Activated CD4-positive, alpha-beta T cell treated with anti-CD3 and anti-CD28 coated beads, Interleukin-2, amount 50 U/mL, for 1 hour (primary cell): ENCODE results near the gene FAXDC2.
"Not testable (repeated sequence)": the region's sequence is repeated elsewhere in the genome, so short reads cannot be mapped to it uniquely, and the experiment has no call there.

Source experiments
- DNase-seq: peaks from one replicate; pipeline ENCODE4 v3.0.0-alpha.2; 2020

FAXDC2 gene

DNA sequence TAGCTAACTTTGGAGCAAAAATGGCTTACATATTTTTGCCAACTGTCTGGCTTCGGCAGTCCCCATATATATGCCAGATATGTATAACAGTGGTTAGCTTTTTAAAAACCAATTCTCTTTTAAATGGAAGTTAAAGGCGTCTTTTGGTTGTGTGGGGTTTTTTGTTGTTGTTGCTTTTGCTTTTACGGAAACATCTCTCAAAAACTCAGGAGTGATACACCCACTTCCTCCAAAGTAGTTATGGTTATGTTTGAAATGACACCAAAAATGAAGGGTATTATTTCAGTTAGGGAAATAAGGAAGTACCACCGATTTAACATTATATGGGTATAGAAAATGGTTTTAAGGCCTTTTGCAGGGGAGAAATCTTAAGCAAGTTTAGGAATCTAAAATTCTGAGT, 10.4 kb upstream of the FAXDC2 start:
- DNase-seq, result no peak

DNA sequence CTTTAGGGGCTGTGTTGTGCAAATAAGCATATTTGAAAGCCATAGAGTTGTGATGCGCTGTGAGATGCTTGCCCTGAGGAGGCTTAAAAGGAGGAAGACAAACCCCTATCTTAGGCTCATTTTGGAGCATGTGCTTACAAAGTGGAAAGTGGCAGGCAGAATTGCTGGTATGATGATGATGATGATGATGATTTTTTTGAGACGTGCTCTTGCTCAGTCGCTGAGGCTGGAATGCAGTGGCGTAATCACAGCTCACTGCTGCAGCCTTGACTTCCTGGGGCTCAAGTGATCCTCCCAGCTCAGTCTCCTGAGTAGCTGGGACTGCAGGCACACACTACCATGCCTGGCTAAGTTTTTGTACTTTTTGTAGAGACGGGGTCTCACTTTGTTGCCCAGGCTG, 9.7 kb upstream of the FAXDC2 start:
- DNase-seq, result peak; percentile 1

DNA sequence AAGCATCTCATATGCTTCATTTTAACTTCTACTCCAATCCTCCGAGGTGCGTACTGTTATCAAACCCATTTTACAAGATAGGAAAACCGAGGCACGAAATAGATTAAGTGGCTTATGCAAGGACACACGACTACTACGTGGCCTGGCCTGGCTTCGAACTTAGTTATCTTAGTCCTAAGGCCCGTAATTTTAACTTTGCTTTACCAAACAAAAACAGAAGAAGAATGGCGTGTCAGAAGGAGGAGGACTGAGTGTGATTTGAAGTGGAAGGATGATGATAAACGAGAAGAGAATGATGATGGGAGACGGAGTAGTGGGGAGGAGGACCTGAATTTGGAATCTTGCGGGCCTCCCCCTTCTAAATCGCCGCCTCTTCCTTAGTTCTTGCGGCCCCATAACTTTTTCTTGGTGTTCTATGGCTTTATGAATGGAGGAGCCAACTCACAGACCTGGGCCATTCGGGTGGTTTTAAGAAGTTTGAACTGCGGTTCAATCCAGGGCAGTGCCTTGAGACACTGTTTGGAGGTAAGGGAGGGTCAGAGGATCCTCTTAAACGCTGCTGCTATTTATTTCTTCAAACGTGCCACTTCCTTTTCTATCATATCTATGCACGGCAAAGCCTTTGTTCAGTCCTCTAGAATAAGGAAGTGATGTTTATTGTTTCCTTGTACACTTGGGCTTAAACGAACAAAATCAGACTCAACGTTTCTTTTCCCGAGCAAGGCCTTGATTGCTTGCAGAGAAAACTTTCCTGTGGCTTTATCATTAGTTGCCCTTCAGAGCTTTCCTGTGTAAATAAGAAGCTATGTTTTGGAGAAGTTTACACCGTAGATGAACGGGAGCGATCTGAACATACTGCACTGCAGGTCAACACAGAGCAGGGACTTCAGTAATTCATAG, 8.8 kb upstream of the FAXDC2 start:
- DNase-seq, result peak; percentile 2

DNA sequence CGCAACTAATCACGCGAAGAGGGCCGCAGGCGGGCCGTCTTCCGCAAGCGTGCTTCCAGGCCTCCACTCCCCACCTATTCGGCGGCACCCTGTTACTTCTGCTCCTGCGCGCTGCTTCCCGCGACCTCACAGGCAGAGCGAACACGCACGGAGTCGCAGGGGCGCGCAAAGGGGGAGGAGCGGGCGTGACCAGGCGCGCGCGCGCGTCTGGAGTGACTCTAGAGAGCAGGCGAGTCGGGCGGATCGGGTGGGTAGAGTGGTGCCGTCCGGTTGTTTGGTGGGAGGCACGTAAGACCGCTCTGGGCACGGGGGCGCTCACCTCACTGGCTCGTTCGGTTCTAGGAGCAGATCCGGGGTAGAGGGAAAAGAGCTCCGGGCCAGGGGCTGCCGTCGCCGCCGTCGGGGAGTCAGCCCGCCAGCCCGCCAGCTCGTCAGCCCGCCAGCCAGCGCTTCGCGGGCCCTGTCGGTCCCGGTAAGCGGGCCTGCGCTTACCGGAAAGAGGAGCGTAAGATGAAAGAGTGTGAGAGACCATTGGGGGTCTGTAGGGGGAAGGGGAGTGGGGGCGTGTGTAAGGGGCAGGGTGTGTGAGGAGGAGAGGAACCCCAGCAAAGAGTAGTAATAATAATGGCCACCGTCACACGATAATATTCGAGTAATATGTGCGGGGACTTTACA, 8.0 kb upstream of the FAXDC2 start, which contains the start of gene CNOT8:
TSS of gene CNOT8 (plus strand) at position 331 of the 675 bp plus-strand sequence. CDS start 4,652 bp downstream, outside the sequence.
- DNase-seq, result peak; percentile 98

DNA sequence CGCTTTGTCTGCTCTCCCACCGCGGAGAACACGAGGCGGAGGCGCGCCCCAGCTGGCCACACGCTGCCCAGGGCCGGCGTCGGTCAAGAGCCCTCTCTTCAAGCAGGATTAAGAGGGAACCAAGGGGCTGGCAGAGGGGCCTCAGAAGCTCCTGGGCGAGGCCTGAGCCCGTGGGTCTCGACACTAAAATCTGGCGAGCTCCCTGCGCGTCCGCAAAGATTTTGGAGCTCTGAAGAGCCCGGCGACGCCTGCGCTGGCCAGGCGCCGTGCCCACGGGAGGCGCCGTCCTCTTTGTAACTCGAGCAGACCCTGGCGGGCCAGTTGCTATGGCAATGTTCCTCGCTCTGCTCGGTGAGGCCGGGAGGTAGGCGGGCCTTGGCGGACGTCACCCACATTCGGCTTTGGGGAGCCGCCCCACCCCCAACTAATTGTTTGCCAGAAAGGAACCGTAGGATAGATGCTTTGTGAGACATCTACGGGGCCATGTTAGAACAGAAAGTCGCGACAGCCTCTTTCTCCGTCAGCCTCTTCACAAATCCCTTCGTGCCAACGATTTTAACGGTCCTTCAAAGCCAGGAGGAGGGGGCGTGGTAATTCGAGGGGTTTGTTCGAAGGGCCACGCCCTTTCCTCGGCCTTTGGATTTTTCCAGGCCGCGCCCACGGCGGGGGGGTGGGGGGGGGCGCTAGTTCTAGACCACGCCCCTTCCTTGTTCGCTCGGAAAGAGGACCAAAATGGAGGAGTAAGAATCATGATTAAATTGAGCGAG, 7.3 kb upstream of the FAXDC2 start:
- peak; percentile 88 for DNase-seq

DNA sequence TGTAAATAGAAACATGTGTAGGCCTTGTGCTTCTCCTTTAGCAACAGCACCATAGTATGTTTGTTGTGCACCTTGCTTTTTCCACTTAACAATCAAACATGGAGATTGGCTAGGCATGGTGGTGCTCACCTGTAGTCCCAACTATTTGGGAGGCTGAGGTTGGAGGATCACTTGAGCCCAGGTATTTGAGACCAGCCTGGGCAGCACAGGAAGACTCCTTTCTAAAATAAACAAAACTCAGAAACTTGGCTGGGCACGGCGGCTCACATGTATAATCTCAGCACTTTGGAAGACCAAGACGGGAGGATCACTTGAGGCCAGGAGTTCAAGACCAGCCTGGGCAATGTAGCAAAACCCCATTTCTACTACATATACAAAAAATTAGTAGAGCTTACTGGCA, 948 bp upstream of the FAXDC2 start:
- DNase-seq, result no peak

DNA sequence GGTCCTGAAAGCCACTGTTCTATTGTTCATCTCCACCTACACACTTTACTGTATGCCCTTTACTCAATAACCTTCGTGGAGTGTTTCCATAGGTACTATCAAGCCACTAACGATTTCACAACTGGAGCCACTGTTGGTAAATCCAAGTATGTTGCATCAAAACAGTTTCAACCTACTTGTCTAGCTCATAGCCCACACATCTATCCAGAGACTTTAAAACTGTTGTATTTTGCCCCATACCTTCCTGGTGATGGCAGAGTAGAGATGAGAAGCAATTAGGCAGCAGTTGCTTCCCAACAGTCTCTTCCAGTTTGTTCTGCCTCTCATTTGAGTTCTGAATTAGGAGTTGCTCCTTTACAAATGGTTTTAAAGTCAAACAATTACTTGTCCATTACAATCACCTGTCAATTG, 607 bp downstream of the FAXDC2 start:
- no peak for DNase-seq

DNA sequence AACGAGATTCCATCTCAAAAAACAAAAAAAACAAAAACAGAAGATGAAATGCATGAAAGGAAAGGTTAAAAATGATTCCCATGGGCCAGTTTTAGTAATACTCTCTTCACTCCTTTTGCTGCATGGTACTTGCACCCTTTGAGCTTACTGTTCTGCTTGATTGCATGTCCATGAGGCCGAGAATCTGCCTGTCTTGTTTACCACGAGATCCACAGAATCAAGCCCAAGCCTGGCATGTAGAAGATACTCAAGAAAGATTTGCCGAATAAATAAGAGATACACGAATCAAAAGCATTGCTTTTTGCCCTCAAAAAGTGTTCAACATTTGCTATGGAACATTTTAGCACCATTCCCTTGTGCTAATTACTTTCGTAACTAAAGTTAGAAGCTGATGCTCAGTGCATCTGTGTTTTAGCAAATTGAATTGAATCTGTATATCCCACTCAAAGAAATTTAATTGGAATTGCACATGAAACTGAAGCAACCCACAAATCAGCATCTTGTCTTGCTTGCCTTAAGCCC, 1.1 kb downstream of the FAXDC2 start:
- no peak for DNase-seq

DNA sequence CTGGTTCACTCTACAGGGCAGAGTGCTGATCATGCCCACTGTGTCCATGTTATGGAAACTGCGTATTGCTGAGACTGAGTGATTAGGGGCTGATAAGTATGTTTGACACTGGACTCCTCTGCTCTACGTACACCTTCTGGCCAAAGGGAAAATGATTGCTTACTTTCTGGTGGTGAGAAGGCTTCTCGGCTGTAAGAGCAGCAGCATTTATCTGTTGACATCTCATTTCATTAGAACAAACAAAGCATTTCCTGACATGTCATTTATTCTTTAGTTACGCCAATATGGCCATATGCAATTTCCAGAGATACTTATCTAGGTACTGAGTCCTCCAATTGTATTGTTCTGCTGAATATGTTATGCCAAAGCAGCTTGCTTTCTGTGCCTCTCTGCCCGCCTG, 5.6 kb downstream of the FAXDC2 start:
- no peak for DNase-seq

DNA sequence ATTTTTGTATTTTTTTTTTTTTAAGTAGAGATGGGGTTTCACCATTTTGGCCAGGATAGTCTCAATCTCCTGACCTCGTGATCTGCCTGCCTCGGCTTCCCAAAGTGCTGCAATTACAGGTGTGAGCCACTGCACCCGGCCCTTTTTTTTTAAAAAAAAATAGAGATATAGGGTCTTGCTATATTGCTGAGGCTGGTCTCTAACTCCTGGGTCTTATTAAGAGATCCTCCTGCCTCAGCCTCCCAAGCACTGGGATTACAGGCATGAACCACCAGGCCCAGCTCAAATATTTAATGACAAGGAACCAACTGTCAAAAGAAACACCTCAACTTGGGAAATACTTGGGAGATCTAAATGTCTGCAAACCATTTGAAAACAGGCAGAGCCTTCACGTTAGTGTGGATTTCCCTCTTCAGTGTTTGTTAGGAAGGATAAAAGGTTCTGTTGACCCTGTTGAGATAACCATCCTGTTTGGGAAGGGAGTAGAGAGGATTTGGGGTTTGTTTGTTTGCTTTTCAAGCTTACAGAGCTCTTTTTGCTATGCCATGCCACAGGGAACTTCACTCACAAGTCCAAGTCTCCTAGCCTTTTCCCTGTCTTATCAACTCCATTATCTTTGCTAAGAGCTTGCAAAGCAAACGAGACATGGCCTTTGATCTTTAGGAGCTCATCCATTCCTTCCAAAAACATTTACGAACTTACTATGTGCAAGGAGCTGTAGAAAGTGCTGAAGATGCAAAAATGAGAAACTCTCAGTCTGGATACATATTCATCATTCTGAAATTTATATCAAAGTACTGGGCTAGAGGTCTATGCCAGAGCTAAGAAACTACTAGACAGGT, 7.5 kb downstream of the FAXDC2 start:
- no peak for DNase-seq

DNA sequence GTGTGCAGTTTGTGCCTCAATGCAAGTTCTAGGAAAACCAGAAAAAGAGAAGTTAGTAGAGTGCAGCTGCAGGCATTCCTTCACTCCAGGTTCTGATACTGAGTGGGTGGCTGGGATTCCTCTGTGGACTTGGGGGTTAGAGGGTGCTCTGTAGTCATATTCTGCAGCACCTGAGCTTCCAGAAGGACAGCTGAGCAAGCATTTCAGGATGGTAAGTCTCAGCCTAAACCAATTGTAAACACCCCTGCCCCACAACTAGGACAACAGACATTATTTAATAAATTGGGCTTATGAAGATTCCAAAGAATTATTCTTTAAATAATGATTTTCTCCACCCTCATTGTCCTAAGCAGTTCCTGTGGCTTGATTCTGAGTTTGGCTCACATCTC, 9.1 kb downstream of the FAXDC2 start:
- no peak for DNase-seq

DNA sequence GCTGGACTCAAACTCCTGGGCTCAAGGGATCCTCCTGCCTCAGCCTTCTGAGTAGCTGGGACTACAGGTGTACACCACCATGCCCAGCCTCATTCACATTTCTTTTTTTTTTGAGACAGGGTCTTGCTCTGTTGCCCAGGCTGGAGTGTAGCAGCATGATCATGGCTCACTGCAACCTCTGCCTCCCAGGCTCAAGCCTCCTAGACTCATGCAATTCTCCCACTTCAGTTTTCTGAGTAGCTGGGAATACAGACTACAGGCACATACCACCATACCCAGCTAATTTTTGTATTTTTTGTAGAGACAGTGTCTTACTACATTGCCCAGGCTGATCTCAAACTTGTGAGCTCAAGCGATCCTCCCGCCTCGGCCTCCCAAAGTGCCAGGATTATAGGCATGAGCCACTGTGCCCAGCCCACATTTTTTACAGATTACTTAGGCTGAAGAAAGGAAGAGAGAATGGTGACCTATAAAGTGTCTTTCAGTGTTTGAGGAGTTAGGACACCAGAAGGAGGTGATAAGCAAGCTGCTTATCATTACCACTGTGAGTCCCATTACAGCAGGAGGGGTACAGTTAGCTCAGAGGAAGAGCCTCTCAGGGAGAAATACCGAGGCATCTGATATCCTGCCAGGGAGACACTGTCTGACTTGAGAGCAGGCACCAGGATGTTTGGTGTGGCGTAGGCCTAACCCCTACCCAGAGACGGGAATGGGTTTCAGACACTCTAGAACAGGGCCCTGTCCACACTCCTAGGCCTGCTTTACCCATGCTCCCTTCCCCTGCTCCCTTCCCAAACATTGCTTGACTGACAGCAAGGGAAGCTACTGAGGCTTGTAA, 9.7 kb downstream of the FAXDC2 start:
- no peak for DNase-seq

DNA sequence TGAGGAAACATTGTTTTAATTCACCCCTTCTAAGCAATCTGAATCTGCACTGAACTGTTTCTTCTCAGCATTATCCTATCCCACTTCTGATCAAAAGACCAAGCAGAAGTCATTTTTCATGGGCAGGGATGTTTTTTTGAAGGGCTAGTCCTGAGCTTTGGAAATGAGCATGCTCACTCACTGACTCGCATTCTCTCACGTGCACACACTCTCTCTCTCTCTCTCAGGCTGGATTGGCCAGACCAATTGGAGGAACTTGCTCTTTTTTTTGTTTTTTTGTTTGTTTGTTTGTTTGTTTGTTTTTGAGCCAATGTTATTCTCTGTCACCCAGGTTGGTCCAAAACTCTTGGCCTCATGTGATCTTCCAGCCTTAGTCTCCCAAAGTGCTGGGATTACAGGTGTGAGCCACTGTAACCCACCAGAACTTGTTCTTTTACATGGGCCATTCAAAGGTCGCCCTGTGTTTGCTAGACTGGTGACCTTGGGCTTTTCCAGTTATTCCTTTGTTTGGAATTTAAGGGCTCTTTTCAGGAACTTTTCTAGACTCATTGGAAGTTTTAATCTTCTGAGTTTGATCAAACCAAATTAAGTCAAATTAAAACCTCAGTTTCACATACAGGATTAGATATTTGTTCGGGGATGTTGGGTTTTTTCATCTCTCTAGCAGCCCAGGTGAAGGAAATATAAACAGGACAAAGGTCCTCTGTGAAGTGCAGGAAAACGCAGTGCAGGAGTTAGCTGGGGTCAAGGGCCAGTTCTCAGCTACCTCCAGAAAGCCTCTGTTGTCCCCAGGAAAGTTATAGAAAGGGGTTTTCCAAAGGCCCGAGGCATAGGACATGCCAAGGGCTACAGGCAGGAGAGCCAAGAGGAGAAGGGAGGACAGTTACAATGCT, 13.1 kb downstream of the FAXDC2 start:
- DNase-seq, result no peak

DNA sequence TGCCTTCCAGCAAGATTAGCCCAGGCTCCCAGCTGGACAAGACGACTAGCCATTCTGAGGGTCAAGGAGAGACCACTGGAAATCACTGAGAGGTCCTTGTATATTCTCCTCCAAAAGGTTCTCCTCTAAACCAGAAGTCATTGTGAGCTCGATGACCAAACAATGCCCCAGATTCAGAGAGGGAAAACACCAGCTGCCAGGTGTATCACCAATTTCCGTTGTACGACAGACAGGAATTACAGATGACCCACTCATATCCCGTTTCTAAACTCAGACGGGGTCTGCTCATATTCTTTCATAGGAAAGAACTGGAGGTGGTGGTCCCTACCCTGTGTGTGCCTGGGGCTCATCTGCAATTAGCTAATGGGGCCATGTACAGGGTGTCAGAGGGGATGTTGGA, 14.2 kb downstream of the FAXDC2 start:
- no peak for DNase-seq

DNA sequence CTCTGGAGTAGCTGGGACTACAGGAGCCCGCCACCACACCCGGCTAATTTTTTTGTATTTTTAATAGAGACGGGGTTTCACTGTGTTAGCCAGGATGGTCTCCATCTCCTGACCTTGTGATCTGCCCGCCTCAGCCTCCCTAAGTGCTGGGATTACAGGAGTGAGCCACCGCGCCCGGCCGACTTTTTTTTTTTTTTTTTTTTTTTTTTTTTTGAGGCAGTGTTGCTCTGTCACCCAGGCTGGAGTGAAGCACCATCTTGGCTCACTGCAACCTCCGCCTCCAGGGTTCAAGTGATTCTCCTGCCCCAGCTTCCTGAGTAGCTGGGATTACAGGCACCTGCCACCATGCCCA, 14.7 kb downstream of the FAXDC2 start:
- not testable (repeated sequence) for DNase-seq

DNA sequence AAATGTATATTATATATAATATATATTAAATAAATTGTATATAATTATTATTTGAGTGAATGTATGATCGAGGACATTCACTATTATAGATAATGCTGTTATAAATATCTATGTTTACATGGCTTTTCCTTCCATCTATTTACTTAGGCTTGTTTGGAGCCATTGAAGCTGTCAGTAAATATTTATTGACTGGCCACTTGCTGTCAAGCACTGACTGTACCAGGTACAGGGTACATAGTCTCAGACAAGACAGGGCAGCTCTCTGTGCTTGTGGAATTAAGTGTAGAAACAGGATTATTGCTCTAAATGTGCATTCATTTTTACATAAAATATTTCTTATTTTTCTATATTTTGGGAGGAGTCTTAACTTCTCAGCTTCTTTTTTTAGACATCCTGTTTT, 16.4 kb downstream of the FAXDC2 start:
- no peak for DNase-seq

DNA sequence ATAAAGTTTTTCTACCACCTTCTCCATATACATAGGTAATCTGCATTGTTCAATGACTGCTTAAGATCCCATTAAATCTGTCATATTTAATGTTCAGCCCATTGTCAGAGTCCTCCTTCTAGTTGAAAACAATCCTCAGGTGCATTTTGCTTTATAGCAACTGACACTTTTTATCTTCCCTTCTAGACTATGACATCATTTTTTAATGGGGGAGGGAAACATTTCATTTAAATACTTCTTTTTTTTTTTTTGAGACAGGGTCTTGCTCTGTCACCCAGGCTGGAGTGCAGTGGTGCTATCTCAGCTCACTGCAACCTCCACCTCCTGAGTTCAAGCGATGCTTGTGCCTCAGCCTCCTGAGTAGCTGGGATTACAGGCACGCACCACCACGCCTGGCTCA, 17.6 kb downstream of the FAXDC2 start:
- DNase-seq, result not testable (repeated sequence)

DNA sequence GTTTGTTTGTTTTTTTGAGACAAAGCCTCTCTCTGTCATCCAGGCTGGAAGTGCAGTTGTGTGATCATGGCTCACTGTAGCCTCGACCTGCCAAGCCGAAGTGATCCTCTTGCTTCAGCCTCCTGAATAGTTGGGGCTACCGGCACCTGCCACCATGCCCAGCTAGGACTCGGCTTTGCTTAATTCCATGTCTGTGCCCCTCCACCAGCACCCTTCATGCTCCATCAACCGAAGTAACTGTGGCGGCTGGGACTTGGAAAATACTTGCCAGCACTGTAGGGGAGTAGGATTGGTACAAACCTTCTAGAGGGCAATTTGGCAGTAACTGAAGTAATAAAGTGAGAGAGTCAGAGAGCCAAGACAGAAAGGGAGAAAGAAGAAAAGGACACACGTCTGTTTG, 19.0 kb downstream of the FAXDC2 start:
- DNase-seq, result no peak

DNA sequence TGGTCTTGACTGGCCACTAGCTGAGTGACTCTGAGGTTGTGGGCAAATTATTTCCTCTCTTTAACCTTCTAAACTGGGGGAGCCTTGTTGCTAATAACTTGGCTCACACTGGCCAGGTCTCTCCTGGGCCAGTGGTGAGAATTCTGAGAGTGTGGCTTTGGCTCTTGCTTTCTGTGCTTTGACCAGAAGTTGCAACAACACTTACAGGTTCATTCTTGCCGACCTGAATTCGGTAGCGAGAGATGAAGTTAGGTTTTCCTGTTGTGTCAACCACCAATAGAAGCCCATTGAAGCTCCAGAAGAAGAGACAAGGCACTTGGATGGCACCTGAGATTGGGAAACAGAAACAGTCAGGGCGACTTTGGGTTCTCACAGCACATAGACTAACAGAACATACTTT, 19.8 kb downstream of the FAXDC2 start:
- DNase-seq, result no peak

DNA sequence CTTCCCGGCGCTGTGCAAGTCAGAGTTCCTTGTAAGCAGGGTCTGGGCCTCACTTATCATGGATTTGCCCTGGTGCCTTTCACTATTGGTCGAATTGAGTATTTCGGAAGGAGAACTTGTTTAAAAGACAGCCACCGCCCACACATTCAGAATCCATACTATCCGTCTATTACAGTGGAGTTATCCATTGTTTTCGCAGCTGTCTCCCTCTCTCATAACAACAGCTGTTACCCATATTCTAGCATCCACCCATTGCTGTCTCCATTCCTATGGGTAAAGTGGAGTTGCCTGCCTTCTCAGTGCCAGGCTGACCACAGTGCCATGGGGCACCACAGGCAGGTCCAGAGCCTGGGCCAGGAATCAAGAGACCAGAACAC, 20.2 kb downstream of the FAXDC2 start:
- DNase-seq, result no peak
